GM21447 (cell line): Measurements from ENCODE around the gene ZNF446.
"Not testable (repeated sequence)": the region's sequence is repeated elsewhere in the genome, so short reads cannot be mapped to it uniquely, and the experiment has no call there.

ENCODE experiments used
- ATAC-seq: cut with Tn5 transposase; IDR thresholded peaks from one replicate; pipeline ENCODE4 v1.9.1; 2021; ENCODE audit not compliant: unreplicated experiment

The ZNF446 gene

GRCh38 chr19:58475714-58476497 lies at the start of gene ZNF446:
Gene ZNF446 (plus strand): TSS chr19:58476352. CDS start chr19:58477219, 867 bp downstream.
- ATAC-seq, result peak; percentile 85

GRCh38 chr19:58428617-58429016 lies 47.5 kb upstream of the ZNF446 start:
- no peak for ATAC-seq

DNA sequence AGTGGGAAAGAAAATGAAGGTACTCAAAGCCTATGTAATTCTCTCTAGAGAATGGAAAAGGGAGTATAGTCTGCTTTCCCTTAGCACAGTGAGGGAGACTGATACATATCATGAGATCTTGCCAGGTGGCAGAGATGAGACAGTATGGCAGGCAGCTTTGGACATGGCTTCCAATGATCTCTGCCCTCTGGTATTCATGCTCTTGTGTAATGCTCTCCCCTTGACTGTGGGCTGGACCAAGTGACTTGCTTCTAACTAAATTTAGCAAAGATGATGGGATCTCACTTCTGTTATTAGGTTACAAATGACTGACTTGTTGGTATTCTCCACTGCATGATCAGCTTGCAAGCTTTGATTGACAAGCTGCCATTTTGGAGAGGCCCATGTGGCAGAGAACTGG lies 46.4 kb upstream of the ZNF446 start:
- no peak for ATAC-seq

GRCh38 chr19:58434217-58434616 lies 41.9 kb upstream of the ZNF446 start:
- ATAC-seq, result no peak

GRCh38 chr19:58439576-58440554 lies 36.3 kb upstream of the ZNF446 start, which contains the start of gene ZNF132:
Gene ZNF132 (minus strand): TSS chr19:58440153. CDS start chr19:58439821, 332 bp downstream.
- peak; percentile 95 for ATAC-seq

DNA sequence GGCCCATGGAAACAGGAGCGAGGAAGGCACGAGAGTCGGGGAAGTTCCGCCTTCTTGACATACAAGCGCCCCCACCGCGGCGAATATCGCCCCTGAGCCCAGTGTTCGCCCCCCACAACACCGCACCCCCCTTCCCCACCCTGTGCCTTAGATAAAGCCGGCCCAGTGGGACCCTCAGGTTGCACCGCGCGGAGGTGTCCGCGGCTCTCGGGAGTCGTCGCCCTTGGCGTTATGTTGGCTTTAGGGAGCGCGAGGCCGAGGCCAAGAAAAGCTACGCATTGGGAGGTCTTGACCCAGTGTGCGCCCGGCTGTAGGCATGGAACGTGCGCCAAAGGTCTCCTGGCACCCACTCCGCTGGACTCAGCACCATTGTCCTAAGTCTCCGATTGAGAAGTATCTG lies 35.6 kb upstream of the ZNF446 start:
- no peak for ATAC-seq

- ATAC-seq, result not testable (repeated sequence)
These were observed 33.2 kb upstream of the ZNF446 start for GRCh38 chr19:58442986-58443385.

- not testable (repeated sequence) for ATAC-seq
These were observed 27.3 kb upstream of the ZNF446 start for GRCh38 chr19:58448860-58449259.

GRCh38 chr19:58449980-58450379 lies 26.2 kb upstream of the ZNF446 start:
- ATAC-seq, result not testable (repeated sequence)

DNA sequence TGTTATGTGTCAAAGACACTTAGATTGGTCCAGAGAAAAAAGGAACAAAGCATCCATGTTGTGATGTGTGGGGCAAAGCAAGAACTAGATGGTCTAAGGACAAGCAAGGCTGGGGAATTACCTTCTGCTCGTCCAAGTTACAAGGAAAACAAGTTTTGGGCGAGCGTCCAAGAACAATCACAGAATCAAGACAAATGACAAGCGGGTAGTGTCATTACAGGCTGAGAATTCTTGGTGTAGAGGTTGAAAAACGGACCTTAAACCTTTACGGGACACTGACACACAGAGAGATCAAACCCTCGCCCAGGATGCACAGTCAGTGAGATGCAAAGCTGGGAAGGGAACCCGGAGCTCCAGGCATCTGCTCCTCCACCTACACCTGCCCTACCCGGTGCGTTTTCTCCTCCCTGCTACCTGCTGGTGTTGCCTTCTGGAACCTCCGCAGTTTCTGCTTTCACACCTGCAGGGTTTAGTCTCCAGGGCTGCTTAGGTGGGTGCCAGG lies 25.2 kb upstream of the ZNF446 start:
- ATAC-seq, result peak; percentile 13

- peak; percentile 94 for ATAC-seq
These were observed 24.6 kb upstream of the ZNF446 start, which contains the start of gene ZNF324B for GRCh38 chr19:58451358-58452101. Gene ZNF324B (plus strand): TSS chr19:58451622. CDS start chr19:58453702, 2,080 bp downstream.

DNA sequence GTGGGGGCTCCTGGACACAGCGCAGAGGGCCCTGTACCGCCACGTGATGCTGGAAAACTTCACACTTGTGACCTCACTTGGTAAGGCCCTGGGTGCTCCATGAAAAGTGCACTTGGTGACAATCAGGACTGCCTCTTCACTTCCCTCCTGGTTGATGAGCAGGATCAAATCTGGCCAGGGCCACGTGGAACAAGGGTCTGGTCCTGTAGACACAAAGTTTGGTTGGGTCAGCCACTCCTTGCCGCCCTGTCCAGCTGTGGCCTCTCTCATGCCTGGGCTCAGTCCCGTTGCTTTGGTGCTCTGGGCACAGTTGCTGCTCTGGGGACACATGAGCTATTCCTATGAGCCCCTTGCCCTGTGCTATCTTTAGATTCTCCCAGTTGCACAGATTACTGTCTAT lies 22.4 kb upstream of the ZNF446 start:
- ATAC-seq, result no peak

DNA sequence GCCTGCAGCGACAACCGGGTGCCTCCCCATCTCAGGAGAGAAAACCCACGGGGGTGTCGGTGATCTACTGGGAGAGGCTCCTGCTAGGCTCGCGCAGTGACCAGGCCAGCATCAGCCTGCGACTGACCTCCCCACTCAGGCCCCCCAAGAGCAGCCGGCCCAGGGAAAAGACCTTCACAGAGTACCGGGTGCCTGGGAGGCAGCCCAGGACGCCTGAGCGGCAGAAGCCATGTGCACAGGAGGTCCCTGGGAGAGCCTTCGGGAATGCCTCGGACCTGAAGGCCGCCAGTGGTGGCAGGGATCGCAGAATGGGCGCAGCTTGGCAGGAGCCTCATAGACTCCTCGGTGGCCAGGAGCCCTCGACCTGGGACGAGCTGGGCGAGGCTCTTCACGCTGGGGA lies 20.8 kb upstream of the ZNF446 start:
- no peak for ATAC-seq

DNA sequence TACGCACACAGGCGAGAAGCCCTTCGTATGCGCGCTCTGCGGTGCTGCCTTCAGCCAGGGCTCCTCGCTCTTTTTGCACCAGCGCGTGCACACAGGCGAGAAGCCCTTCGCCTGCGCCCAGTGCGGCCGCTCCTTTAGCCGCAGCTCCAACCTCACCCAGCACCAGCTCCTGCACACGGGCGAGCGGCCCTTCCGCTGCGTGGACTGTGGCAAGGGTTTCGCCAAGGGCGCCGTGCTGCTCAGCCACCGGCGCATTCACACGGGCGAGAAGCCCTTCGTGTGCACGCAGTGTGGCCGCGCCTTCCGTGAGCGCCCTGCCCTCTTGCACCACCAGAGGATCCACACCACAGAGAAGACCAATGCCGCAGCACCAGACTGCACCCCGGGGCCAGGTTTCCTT lies 20.0 kb upstream of the ZNF446 start:
- ATAC-seq, result no peak

DNA sequence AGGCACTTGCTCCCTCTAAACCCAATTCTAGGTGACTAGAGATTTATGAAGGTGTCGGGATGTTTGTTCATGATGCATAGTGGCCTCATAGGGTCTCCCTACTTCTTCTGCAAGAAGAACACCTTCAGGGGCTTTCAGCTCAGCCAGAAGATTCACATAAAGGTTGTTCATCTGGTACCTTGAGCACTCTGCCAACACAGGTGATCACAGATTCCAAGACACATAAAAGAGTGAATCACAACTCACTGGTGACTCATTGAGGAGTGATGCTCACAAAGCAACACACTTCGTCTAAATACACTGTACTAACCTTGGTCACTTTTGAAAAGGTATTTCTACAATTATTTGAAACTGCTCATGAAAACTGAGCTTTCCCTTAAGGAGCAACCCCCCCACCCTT lies 16.1 kb upstream of the ZNF446 start:
- ATAC-seq, result no peak

GRCh38 chr19:58466089-58466759 lies 9.9 kb upstream of the ZNF446 start:
- no peak for ATAC-seq

- peak; percentile 88 for ATAC-seq
These were observed 9.2 kb upstream of the ZNF446 start, which contains the start of gene ZNF324 for GRCh38 chr19:58466760-58467589. Gene ZNF324 (plus strand): TSS chr19:58467080. CDS start chr19:58469186, 2,106 bp downstream.

- ATAC-seq, result no peak
These were observed 7.8 kb upstream of the ZNF446 start for GRCh38 chr19:58468216-58468839.
